HepG2 (cell line): ENCODE results near the gene KCNK17. TPM values are rescaled to one million over a fixed set of nuclear protein-coding genes. Genes with fewer than 3 reads are reported as not detected.

Experiments
- ATAC-seq: fragments of 200-7000 bp; cut with Tn5 transposase; 3 replicates; pipeline ENCODE4 v1.9.1; 2020; ENCODE audit warnings: mild to moderate bottlenecking, moderate library complexity
- BruUV-seq: library from RNA; stranded (reverse); fragments of 400-500 nt; replicated peaks from 2 replicates; lab custom pipeline; 2021; lab: Mats Ljungman, UMichigan
- CTCF ChIA-PET: fragments of 300-600 bp; formaldehyde crosslinking; extraction: SDS; loops from one replicate; lab custom pipeline; 2021; ENCODE audit warnings: low total read pairs, inconsistent platforms, low intra/inter-chr PET ratio; lab: Yijun Ruan, JAX
- POLR2A ChIA-PET: fragments of 350-600 bp; sonication (Branson Sonifier 250); formaldehyde crosslinking; loops from one replicate; lab custom pipeline; 2020; ENCODE audit warnings: antibody characterized with exemption, inconsistent platforms; lab: Yijun Ruan, JAX
- DNase-seq: peaks from one replicate; pipeline ENCODE4 v3.0.0-alpha.2; 2015; ENCODE audit warnings: low spot score
- FAIRE-seq: peaks from 3 replicates; lab custom pipeline; 2011; peaks lifted over from hg19 to GRCh38; lab: Jason Lieb, UNC
- H2AFZ ChIP-seq: one replicate; pipeline ENCODE4 v1.6.1; 2011; ENCODE audit warnings: low read length, inconsistent platforms
- H3K27ac ChIP-seq: fragments of 300-600 bp; 3 replicates; pipeline ENCODE4 v1.8.0; 2011; ENCODE audit warnings: mixed run types, mild to moderate bottlenecking, mixed read lengths, low read length, inconsistent platforms; ENCODE audit not compliant: insufficient read depth; ENCODE audit errors: extremely low read length
- H3K27me3 ChIP-seq, 2 experiments: fragments of 200-600 bp in 1 of 2; 2 replicates in 1 of 2; 3 replicates in 1 of 2; pipeline versions ENCODE4 v1.6.0 to v1.8.0; 2011; ENCODE audit warnings: low read length in 2 of 2, mild to moderate bottlenecking in 2 of 2, moderate library complexity in 2 of 2, inconsistent platforms in 1 of 2; ENCODE audit not compliant: insufficient read depth in 2 of 2, control insufficient read depth in 1 of 2
- H3K36me3 ChIP-seq, 2 experiments: fragments of 200-600 bp in 1 of 2; replicated peaks in 1 of 2; 2 replicates in 1 of 2; 3 replicates in 1 of 2; pipeline versions ENCODE4 v1.5.1 to v1.8.0; 2011; ENCODE audit warnings: low read length in 2 of 2, inconsistent platforms in 1 of 2; ENCODE audit not compliant: insufficient read depth in 2 of 2, control insufficient read depth in 1 of 2
- H3K4me1 ChIP-seq: 2 replicates; pipeline ENCODE4 v1.5.1; 2012; ENCODE audit warnings: low read length, inconsistent platforms; ENCODE audit not compliant: insufficient read depth
- H3K4me2 ChIP-seq: 2 replicates; pipeline ENCODE4 v1.6.0; 2011; ENCODE audit warnings: low read depth, low read length, inconsistent platforms
- H3K4me3 ChIP-seq, 3 experiments: fragments of 200-600 bp in 1 of 3; sonication (generic), shearing (Covaris generic) in 1 of 3; replicated peaks in 1 of 3; 2 replicates each; pipeline ENCODE4 v1.5.1; 2011 to 2016; ENCODE audit warnings: low read length in 3 of 3, inconsistent platforms in 2 of 3, low read depth in 2 of 3, mild to moderate bottlenecking in 2 of 3, control low read depth in 1 of 3, mixed read lengths in 1 of 3; ENCODE audit not compliant: insufficient read depth in 1 of 3
- H3K79me2 ChIP-seq: one replicate; pipeline ENCODE4 v1.6.1; 2011; ENCODE audit warnings: low read length, inconsistent platforms; ENCODE audit not compliant: insufficient read depth
- H3K9ac ChIP-seq: 2 replicates; pipeline ENCODE4 v1.6.0; 2011; ENCODE audit warnings: mild to moderate bottlenecking, low read depth, low read length, inconsistent platforms; ENCODE audit not compliant: insufficient read depth
- H3K9me3 ChIP-seq: 2 replicates; pipeline ENCODE4 v1.5.1; 2012; ENCODE audit warnings: mild to moderate bottlenecking, low read length
- H4K20me1 ChIP-seq: 2 replicates; pipeline ENCODE4 v1.6.0; 2011; ENCODE audit warnings: inconsistent platforms, mild to moderate bottlenecking, low read length, moderate library complexity; ENCODE audit not compliant: insufficient read depth
- HIVEP1 ChIP-seq: sonication (generic); formaldehyde crosslinking; IDR thresholded peaks from 2 replicates; pipeline ENCODE4 v1.4.0; 2020; ENCODE audit warnings: mild to moderate bottlenecking, missing genetic modification reagents
- HNRNPL ChIP-seq: fragments of 200-400 bp; formaldehyde crosslinking; IDR thresholded peaks from 2 replicates; pipeline ENCODE4 v1.6.1; 2017; ENCODE audit warnings: mild to moderate bottlenecking, low read depth, low read length
- SMAD1 ChIP-seq: sonication (generic); formaldehyde crosslinking; IDR thresholded peaks from 2 replicates; pipeline ENCODE4 v1.4.0; 2020; ENCODE audit warnings: missing genetic modification reagents, low read depth, mild to moderate bottlenecking, borderline replicate concordance
- ZKSCAN5 ChIP-seq: sonication (generic); formaldehyde crosslinking; IDR thresholded peaks from 2 replicates; pipeline ENCODE4 v1.5.1; 2020; ENCODE audit warnings: mild to moderate bottlenecking, missing genetic modification reagents
- ZMYM4 ChIP-seq: sonication (generic); formaldehyde crosslinking; IDR thresholded peaks from 2 replicates; pipeline ENCODE4 v1.8.1; 2023; ENCODE audit warnings: mild to moderate bottlenecking, missing genetic modification reagents
- WGBS: methylation state at CpG from one replicate; pipeline ENCODE4 v1.1.6; 2017; ENCODE audit warnings: low lambda C conversion rate; 5-methylcytosine and 5-hydroxymethylcytosine counted together
- in situ Hi-C: cut with HindIII; loops from 2 replicates; pipeline ENCODE4 v1.10.0; 2017; ENCODE audit warnings: low pct_unique_long_range_greater_than_20kb; ENCODE audit not compliant: extremely low pct_ligation_motif_present
- intact Hi-C: fragments of 100-400 bp; cut with micrococcal nuclease; formaldehyde crosslinking; loops from one replicate; pipeline ENCODE4 v1.10.0; 2022; ENCODE audit not compliant: unreplicated experiment
- polyA plus RNA-seq, 8 experiments: library from polyadenylated mRNA; depleted of rRNA in 3 of 8; stranded (reverse) in 7 of 8; unstranded in 1 of 8; fragments of >200 nt; fragmentation: Illumina TruSeq in 4 of 8; extraction: Trizol in 4 of 8; gene quantifications; 2 replicates each; pipeline versions ENCODE4 v1.2.1 to v1.2.3, GENCODE V29; 2011 to 2016; ENCODE audit warnings: low read depth in 4 of 8, missing spikeins in 1 of 8, mixed read lengths in 1 of 8; ENCODE audit not compliant: insufficient read depth in 1 of 8
- total RNA-seq, 5 experiments: library from RNA; depleted of rRNA; stranded (reverse); fragments of >200 nt; fragmentation: Illumina TruSeq; extraction: Trizol; gene quantifications; 2 replicates each; pipeline ENCODE4 v1.2.3, GENCODE V29; 2016; ENCODE audit warnings: low read depth in 1 of 5
- TF ChIP-seq, protein P1 (sequence below): sonication (generic); formaldehyde crosslinking; IDR thresholded peaks from 2 replicates; pipeline ENCODE4 v1.4.0; 2020; ENCODE audit warnings: mild to moderate bottlenecking, missing genetic modification reagents
- TF ChIP-seq, protein P2 (sequence below): sonication (generic); formaldehyde crosslinking; IDR thresholded peaks from 2 replicates; pipeline ENCODE4 v1.9.0; 2022; ENCODE audit warnings: low read depth, missing genetic modification reagents

The KCNK17 gene
- total and polyA plus RNA-seq, 2 of the 13 experiments (the other 11 are each of a cell fraction or from before 2014, with no cell fraction given) = not detected

DNA sequence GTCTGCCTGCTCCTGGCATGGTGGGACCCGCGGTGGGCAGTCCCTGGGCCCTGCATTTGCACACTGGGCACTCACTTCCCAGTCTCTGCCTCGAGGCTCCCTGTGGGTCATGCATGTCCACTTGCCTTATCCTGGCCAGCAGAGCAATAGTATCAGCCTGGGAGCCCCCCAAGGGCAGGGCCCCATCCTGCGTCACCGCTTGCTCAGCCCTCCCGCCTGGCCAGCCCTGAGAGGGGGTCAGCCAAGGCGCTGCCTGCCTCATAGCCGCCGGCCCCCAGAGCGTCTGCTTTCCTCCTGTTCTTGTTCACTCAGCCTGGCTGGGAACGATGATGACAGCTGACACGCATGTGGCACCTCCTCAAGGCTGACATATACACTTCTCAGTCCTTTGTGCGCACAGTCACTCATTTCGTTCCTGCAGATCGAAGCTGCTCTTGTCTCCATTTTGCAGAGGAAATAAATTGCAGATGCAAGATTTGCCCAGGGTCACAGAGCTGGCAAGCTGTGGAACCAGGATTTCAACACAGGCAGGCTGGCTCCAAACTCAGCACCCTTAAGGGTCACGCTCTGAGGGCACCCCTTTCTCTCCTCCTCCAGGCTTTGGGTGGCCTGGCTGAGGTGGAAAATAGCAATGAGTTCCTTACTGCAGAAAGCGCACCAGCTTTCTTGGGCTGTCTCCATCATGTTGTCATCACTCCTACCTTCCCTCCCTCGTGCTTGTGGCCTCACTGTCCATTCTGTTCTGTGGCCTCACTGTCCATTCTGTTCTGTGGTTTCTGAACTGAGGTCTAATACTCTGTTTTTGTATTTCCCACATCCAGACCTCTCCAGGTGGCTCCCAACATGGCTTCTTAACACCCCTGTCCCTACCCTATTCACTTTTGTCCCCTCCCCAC lies 17.2 kb downstream of the KCNK17 start:
- H3K9me3 ChIP-seq = no peaks in the 10 kb centered on the region
- no peaks in the 10 kb centered on the region for H3K36me3 ChIP-seq
- no peak overlapping the region for H3K4me2 ChIP-seq
- no peak for DNase-seq
- peaks cover 0 to 9% of the 10 kb centered on the region in 2 experiments; a peak in 1 of 5 replicates for H3K27me3 ChIP-seq
- peaks cover 14% of the 10 kb centered on the region for H3K4me1 ChIP-seq
- no peak for ATAC-seq
- BruUV-seq = no TSS peak
- CTCF ChIA-PET = no interaction called here
- intact Hi-C loops (no loop called here), in situ Hi-C loops (no loop called here)
- 64% methylated on average over 18 of the region's 18 CpGs for WGBS
- FAIRE-seq = no peak
- H3K4me3 ChIP-seq = no peak overlapping the region
- no peak for TF ChIP-seq ZMYM4 (CRISPR knock-in tag)
- TF ChIP-seq, protein P1, sequence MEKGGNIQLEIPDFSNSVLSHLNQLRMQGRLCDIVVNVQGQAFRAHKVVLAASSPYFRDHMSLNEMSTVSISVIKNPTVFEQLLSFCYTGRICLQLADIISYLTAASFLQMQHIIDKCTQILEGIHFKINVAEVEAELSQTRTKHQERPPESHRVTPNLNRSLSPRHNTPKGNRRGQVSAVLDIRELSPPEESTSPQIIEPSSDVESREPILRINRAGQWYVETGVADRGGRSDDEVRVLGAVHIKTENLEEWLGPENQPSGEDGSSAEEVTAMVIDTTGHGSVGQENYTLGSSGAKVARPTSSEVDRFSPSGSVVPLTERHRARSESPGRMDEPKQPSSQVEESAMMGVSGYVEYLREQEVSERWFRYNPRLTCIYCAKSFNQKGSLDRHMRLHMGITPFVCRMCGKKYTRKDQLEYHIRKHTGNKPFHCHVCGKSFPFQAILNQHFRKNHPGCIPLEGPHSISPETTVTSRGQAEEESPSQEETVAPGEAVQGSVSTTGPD (CRISPR knock-in tag) = no peak
- no peak for TF ChIP-seq HNRNPL
- TF ChIP-seq, protein P2, sequence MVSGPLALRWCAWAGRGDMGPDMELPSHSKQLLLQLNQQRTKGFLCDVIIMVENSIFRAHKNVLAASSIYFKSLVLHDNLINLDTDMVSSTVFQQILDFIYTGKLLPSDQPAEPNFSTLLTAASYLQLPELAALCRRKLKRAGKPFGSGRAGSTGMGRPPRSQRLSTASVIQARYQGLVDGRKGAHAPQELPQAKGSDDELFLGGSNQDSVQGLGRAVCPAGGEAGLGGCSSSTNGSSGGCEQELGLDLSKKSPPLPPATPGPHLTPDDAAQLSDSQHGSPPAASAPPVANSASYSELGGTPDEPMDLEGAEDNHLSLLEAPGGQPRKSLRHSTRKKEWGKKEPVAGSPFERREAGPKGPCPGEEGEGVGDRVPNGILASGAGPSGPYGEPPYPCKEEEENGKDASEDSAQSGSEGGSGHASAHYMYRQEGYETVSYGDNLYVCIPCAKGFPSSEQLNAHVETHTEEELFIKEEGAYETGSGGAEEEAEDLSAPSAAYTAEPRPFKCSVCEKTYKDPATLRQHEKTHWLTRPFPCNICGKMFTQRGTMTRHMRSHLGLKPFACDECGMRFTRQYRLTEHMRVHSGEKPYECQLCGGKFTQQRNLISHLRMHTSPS (CRISPR knock-in tag) = no peak
- no peak for TF ChIP-seq ZKSCAN5 (CRISPR knock-in tag)
- TF ChIP-seq SMAD1 (CRISPR knock-in tag) = no peak
- no peak for TF ChIP-seq HIVEP1
- no peaks in the 10 kb centered on the region for H3K79me2 ChIP-seq
- no peak overlapping the region for H3K9ac ChIP-seq
- POLR2A ChIA-PET = no interaction called here
- H4K20me1 ChIP-seq = no peaks in the 10 kb centered on the region
- no peak overlapping the region for H3K27ac ChIP-seq
- no peak overlapping the region for H2AFZ ChIP-seq
